DOHH2 (cell line): ENCODE results near the gene THAP4.
"Not testable (repeated sequence)": the region's sequence is repeated elsewhere in the genome, so short reads cannot be mapped to it uniquely, and the experiment has no call there.

ENCODE experiments used
- H3F3A ChIP-seq: fragments of 200-600 bp; sonication (generic), shearing (Covaris generic); 2 replicates; pipeline ENCODE4 v1.6.0; 2016; ENCODE audit warnings: antibody characterized with exemption, mild to moderate bottlenecking; ENCODE audit not compliant: control insufficient read depth, insufficient read depth
- H3K27ac ChIP-seq: fragments of 200-600 bp; sonication (generic); 2 replicates; pipeline ENCODE4 v1.5.1; 2014; ENCODE audit warnings: low read depth, mild to moderate bottlenecking, low read length, moderate library complexity
- H3K27me3 ChIP-seq: fragments of 200-600 bp; sonication (generic); 2 replicates; pipeline ENCODE4 v1.6.1; 2014; ENCODE audit warnings: mild to moderate bottlenecking, low read length, mixed read lengths; ENCODE audit not compliant: control insufficient read depth
- H3K36me3 ChIP-seq: fragments of 200-600 bp; sonication (generic); 2 replicates; pipeline ENCODE4 v1.6.1; 2014; ENCODE audit warnings: mild to moderate bottlenecking, low read length, moderate library complexity, mixed read lengths; ENCODE audit not compliant: control insufficient read depth
- H3K4me1 ChIP-seq: fragments of 200-600 bp; sonication (generic); 2 replicates; pipeline ENCODE4 v1.6.1; 2014; ENCODE audit warnings: mild to moderate bottlenecking, low read length, mixed read lengths; ENCODE audit not compliant: control insufficient read depth
- H3K4me2 ChIP-seq: fragments of 200-600 bp; sonication (generic); 2 replicates; pipeline ENCODE4 v1.6.0; 2014; ENCODE audit warnings: mild to moderate bottlenecking, low read length, moderate library complexity
- H3K4me3 ChIP-seq: fragments of 200-600 bp; sonication (generic); 2 replicates; pipeline ENCODE4 v1.5.1; 2014; ENCODE audit warnings: mild to moderate bottlenecking, low read length, mixed read lengths
- H3K79me2 ChIP-seq: fragments of 200-600 bp; sonication (generic); 2 replicates; pipeline ENCODE4 v1.6.1; 2014; ENCODE audit warnings: mild to moderate bottlenecking, low read length, mixed read lengths; ENCODE audit not compliant: control insufficient read depth
- H3K9me2 ChIP-seq: fragments of 200-600 bp; sonication (generic); replicated peaks from 2 replicates; pipeline ENCODE4 v1.6.1; 2014; ENCODE audit warnings: mild to moderate bottlenecking, low read length, mixed read lengths; ENCODE audit not compliant: control insufficient read depth
- H3K9me3 ChIP-seq: fragments of 200-600 bp; sonication (generic); 2 replicates; pipeline ENCODE4 v1.6.1; 2014; ENCODE audit warnings: antibody characterized with exemption, low read length, mixed read lengths; ENCODE audit not compliant: control insufficient read depth, insufficient read depth
- H4K20me1 ChIP-seq: fragments of 200-600 bp; sonication (generic); 2 replicates; pipeline ENCODE4 v1.6.0; 2014; ENCODE audit warnings: low read depth, mild to moderate bottlenecking, antibody characterized with exemption, low read length, moderate library complexity; ENCODE audit not compliant: control insufficient read depth, insufficient read depth
- CTCF ChIP-seq: fragments of 200-600 bp; sonication (generic); IDR thresholded peaks from one replicate; pipeline ENCODE4 v1.5.1; 2014; ENCODE audit warnings: antibody characterized with exemption, mild to moderate bottlenecking, low read depth, low read length; ENCODE audit not compliant: poor library complexity, severe bottlenecking
- EZH2phosphoT487 ChIP-seq: fragments of 200-600 bp; sonication (generic); IDR thresholded peaks from 2 replicates; pipeline ENCODE4 v1.6.1; 2017; ENCODE audit warnings: borderline replicate concordance, mild to moderate bottlenecking, antibody characterized with exemption, low read length, moderate library complexity, mixed read lengths

Gene THAP4

GRCh38 chr2:241592126-241592845 is 44.7 kb downstream of the THAP4 start:
- Histone ChIP-seq H3K4me3 (no peak overlapping the region), H3K27ac (no peak overlapping the region), H3F3A (no peaks in the 10 kb centered on the region), H3K36me3 (peaks cover 31% of the 10 kb centered on the region), H3K4me2 (no peak overlapping the region), H3K79me2 (no peaks in the 10 kb centered on the region), H4K20me1 (no peaks in the 10 kb centered on the region), H3K4me1 (no peaks in the 10 kb centered on the region), H3K9me3 (peaks cover 14% of the 10 kb centered on the region; the same call in 1 of the 2 replicates), H3K27me3 (no peaks in the 10 kb centered on the region), H3K9me2 (no peaks in the 10 kb centered on the region)
- TF ChIP-seq CTCF (no peak), EZH2phosphoT487 (no peak)

GRCh38 chr2:241590496-241591455 is 46.2 kb downstream of the THAP4 start:
- peaks cover 42% of the 10 kb centered on the region for H3K36me3 ChIP-seq
- not testable (repeated sequence) for H3F3A ChIP-seq, H4K20me1 ChIP-seq

DNA sequence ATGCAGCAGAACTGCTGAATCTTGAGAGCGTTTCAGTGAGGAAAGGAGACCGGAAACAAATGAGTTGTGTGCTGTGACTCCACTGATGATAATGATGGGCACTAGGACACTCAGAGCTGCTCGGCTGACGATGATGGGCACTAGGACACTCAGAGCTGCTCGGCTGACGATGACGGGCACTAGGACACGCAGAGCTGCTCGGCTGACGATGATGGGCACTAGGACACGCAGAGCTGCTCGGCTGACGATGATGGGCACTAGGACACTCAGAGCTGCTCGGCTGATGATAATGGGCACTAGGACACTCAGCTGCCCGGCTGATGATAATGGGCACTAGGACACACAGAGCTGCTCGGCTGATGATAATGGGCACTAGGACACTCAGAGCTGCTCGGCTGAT is 47.1 kb downstream of the THAP4 start:
- H3K4me2 ChIP-seq, H3K27me3 ChIP-seq, H4K20me1 ChIP-seq, H3K4me1 ChIP-seq, H3K4me3 ChIP-seq, H3F3A ChIP-seq, H3K79me2 ChIP-seq, H3K9me2 ChIP-seq, H3K27ac ChIP-seq: not testable (repeated sequence)
- H3K9me3 ChIP-seq, result peaks cover 26% of the 10 kb centered on the region
- peaks cover 46% of the 10 kb centered on the region for H3K36me3 ChIP-seq

More at GRCh38 chr2:241590496-241591455, 46.2 kb downstream of the THAP4 start:
- not testable (repeated sequence) for H3K4me1 ChIP-seq, H3K79me2 ChIP-seq, H3K4me3 ChIP-seq, H3K27me3 ChIP-seq, H3K9me2 ChIP-seq, H3K4me2 ChIP-seq, H3K27ac ChIP-seq
- H3K9me3 ChIP-seq, result peaks cover 26% of the 10 kb centered on the region

GRCh38 chr2:241586564-241587264 is 50.2 kb downstream of the THAP4 start:
- H3K4me3 ChIP-seq, result no peak overlapping the region
- no peak for TF ChIP-seq CTCF
- TF ChIP-seq EZH2phosphoT487, result no peak
- no peaks in the 10 kb centered on the region for H3K4me1 ChIP-seq
- peaks cover 26% of the 10 kb centered on the region for H3K9me3 ChIP-seq
- no peak overlapping the region for H3K4me2 ChIP-seq
- no peaks in the 10 kb centered on the region for H4K20me1 ChIP-seq
- H3K79me2 ChIP-seq, result no peaks in the 10 kb centered on the region
- no peaks in the 10 kb centered on the region for H3F3A ChIP-seq
- no peak overlapping the region for H3K27ac ChIP-seq
- H3K36me3 ChIP-seq, result peaks cover 61% of the 10 kb centered on the region
- H3K9me2 ChIP-seq, result no peaks in the 10 kb centered on the region
- H3K27me3 ChIP-seq, result no peaks in the 10 kb centered on the region
